Measurements from ENCODE around the gene EIF4EBP2.

GRCh38 chr10:70396140-70396539 lies 7.8 kb upstream of the EIF4EBP2 start:
- TF ChIP-seq CTCF (conservative IDR thresholded peaks at IDR 0.05) (no peak), ZFX (IDR thresholded peaks at IDR 0.05) (no peak)
